H1 (cell line): ENCODE data around the gene FAM107A.

Source experiments
- CEBPB ChIP-seq: IDR thresholded peaks from 2 replicates; pipeline ENCODE4 v1.6.1; 2012; ENCODE audit warnings: low read depth, low read length
- EP300 ChIP-seq, 2 experiments: IDR thresholded peaks; 1 replicate in 1 of 2; 2 replicates in 1 of 2; pipeline ENCODE4 v1.6.1; 2011 to 2012; ENCODE audit warnings: low read depth in 2 of 2, low read length in 2 of 2, mild to moderate bottlenecking in 2 of 2, borderline replicate concordance in 1 of 2, inconsistent platforms in 1 of 2, moderate library complexity in 1 of 2
- EZH2 ChIP-seq: fragments of 200-600 bp; sonication (generic); IDR thresholded peaks from 2 replicates; pipeline ENCODE4 v1.7.1; 2012; ENCODE audit warnings: low read depth, mild to moderate bottlenecking, moderate library complexity, low read length, inconsistent platforms; ENCODE audit not compliant: severe bottlenecking
- HDAC2 ChIP-seq, 2 experiments: fragments of 300-600 bp in 1 of 2; sonication (generic) in 1 of 2; IDR thresholded peaks; 2 replicates each; pipeline ENCODE4 v1.6.1; 2011 to 2012; ENCODE audit warnings: low read depth in 2 of 2, low read length in 2 of 2, mild to moderate bottlenecking in 2 of 2, moderate library complexity in 2 of 2, borderline replicate concordance in 1 of 2, inconsistent platforms in 1 of 2
- TF ChIP-seq, protein P1 (sequence below): IDR thresholded peaks from 2 replicates; pipeline ENCODE4 v1.6.1; 2011; ENCODE audit warnings: low read length, improper control_type of control experiment
- TF ChIP-seq, protein P2 (sequence below), 3 experiments: IDR thresholded peaks; 1 replicate in 2 of 3; 2 replicates in 1 of 3; pipeline versions ENCODE4 v1.5.1 to v1.6.1; 2011; ENCODE audit warnings: low read length in 3 of 3, mild to moderate bottlenecking in 3 of 3, inconsistent platforms in 2 of 3, low read depth in 1 of 3, moderate library complexity in 1 of 3; ENCODE audit not compliant: insufficient read depth in 1 of 3; ENCODE audit errors: control extremely low read depth in 1 of 3

GRCh38 chr3:58565621-58566397 is 11.4 kb downstream of the FAM107A start:
- TF ChIP-seq, protein P1, sequence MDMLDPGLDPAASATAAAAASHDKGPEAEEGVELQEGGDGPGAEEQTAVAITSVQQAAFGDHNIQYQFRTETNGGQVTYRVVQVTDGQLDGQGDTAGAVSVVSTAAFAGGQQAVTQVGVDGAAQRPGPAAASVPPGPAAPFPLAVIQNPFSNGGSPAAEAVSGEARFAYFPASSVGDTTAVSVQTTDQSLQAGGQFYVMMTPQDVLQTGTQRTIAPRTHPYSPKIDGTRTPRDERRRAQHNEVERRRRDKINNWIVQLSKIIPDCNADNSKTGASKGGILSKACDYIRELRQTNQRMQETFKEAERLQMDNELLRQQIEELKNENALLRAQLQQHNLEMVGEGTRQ = no peak
- TF ChIP-seq EZH2 = no peak
- TF ChIP-seq, protein P2, sequence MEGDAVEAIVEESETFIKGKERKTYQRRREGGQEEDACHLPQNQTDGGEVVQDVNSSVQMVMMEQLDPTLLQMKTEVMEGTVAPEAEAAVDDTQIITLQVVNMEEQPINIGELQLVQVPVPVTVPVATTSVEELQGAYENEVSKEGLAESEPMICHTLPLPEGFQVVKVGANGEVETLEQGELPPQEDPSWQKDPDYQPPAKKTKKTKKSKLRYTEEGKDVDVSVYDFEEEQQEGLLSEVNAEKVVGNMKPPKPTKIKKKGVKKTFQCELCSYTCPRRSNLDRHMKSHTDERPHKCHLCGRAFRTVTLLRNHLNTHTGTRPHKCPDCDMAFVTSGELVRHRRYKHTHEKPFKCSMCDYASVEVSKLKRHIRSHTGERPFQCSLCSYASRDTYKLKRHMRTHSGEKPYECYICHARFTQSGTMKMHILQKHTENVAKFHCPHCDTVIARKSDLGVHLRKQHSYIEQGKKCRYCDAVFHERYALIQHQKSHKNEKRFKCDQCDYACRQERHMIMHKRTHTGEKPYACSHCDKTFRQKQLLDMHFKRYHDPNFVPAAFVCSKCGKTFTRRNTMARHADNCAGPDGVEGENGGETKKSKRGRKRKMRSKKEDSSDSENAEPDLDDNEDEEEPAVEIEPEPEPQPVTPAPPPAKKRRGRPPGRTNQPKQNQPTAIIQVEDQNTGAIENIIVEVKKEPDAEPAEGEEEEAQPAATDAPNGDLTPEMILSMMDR (IDR thresholded peaks at IDR 0.05; ENCODE audit: control extremely low read depth in 1 of 3, insufficient read depth in 1 of 3, low read depth in 1 of 3, low read length in 3 of 3) = no peak
- TF ChIP-seq EP300 (IDR thresholded peaks at IDR 0.05; ENCODE audit: borderline replicate concordance in 1 of 2, low read depth in 2 of 2, low read length in 2 of 2) = peak in 1 of 2 experiments; percentile 55; a peak in 1 of 3 replicates
- TF ChIP-seq HDAC2 (IDR thresholded peaks at IDR 0.05; ENCODE audit: borderline replicate concordance in 1 of 2, low read depth in 2 of 2, low read length in 2 of 2) = 0 out of 4 replicates have a peak, but pooled peaks of 1 of the 2 experiments have one; percentile 37
- peak; percentile 35; the same call in 1 of the 2 replicates for TF ChIP-seq CEBPB
